ENCODE results near the gene DRAM2.

DRAM2 gene

DNA sequence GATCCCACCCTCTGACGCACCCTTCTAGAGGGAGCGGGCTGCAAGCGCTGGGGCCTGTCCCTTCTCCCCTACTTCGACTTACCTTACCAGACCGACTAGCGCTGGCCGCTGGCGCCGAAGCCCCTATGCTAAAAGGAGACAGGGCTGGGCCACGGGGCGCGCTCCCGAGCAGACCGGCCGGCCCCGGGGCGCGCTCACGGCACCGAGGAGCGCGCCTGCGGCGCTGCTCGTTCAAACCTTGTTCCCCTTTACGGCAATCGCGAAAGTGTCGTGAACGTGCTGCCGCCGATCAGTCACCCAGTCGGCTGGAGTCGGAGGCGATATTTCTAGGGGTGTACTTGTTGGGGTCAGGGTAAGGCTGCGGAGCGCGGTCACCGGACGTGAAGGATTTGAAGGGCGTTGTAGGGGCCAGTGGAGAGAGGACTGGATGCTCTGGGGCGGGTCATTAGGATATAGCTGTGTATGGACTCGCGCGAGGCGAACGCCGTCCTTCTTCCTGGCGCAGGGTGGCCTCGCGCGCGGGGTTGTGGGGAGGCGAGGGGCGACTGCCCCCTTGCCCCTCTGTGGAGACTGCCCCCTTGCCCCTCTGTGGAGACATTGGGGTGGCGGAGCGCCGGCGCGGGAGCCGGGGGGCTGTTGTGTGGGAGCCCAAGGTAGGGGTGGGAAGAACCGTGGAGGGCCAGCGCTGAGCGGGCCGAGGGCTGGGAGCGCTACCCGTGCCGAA lies at the start of gene DRAM2, which contains the start of gene CEPT1:
DRAM2 (minus strand) TSS at position 138 of the 724 bp plus-strand sequence. CDS start 8,539 bp downstream, outside the sequence.
CEPT1 (plus strand) TSS at position 268 of the 724 bp plus-strand sequence. CDS start 7,492 bp downstream, outside the sequence.
- Histone ChIP-seq H3K4me1 (ENCODE audit: control insufficient read depth, insufficient read depth, low read length) (peaks cover 17% of the 10 kb centered on the region), H3K9me3 (ENCODE audit: control insufficient read depth, insufficient read depth, low read depth, low read length) (no peaks in the 10 kb centered on the region), H3K4me3 (ENCODE audit: low read depth, low read length) (peak within 1 kb of the TSS; percentile 99), H3K27me3 (ENCODE audit: control insufficient read depth, insufficient read depth, low read length) (no peaks in the 10 kb centered on the region), H3K36me3 (ENCODE audit: control insufficient read depth, insufficient read depth, low read length) (peaks cover 22% of the 10 kb centered on the region), H3K27ac (ENCODE audit: low read depth, low read length) (peak within 1 kb of the TSS; percentile 94), H3K9ac (ENCODE audit: low read length) (peak within 1 kb of the TSS; percentile 97)

DNA sequence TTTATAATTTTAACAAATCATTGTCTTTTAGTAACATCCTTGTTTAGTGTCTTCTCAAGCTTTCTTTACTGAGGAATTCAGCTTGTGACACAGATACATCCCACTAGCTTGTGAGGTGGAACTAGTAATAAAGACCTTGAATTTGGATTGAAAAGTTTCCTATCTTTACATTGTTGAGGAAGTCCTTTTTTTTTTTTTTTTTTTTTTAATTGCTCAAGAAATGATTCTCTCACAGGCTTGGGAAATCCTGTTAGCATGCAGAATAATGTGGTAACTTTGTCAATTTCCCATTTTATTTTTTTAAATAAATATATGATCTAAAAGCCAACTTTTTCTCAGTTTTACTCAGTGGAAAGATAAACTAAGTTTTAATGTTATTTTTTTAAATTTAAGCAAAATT lies 44.8 kb upstream of the DRAM2 start:
- H3K9ac ChIP-seq (ENCODE audit: low read length), result no peak overlapping the region
- H3K9me3 ChIP-seq (ENCODE audit: control insufficient read depth, insufficient read depth, low read depth, low read length), result no peaks in the 10 kb centered on the region
- no peak overlapping the region for H3K27ac ChIP-seq (ENCODE audit: low read depth, low read length)
- H3K4me1 ChIP-seq (ENCODE audit: control insufficient read depth, insufficient read depth, low read length), result no peaks in the 10 kb centered on the region
- H3K36me3 ChIP-seq (ENCODE audit: control insufficient read depth, insufficient read depth, low read length), result peaks cover 61% of the 10 kb centered on the region
- H3K4me3 ChIP-seq (ENCODE audit: low read depth, low read length), result no peak overlapping the region
- H3K27me3 ChIP-seq (ENCODE audit: control insufficient read depth, insufficient read depth, low read length), result no peaks in the 10 kb centered on the region

DNA sequence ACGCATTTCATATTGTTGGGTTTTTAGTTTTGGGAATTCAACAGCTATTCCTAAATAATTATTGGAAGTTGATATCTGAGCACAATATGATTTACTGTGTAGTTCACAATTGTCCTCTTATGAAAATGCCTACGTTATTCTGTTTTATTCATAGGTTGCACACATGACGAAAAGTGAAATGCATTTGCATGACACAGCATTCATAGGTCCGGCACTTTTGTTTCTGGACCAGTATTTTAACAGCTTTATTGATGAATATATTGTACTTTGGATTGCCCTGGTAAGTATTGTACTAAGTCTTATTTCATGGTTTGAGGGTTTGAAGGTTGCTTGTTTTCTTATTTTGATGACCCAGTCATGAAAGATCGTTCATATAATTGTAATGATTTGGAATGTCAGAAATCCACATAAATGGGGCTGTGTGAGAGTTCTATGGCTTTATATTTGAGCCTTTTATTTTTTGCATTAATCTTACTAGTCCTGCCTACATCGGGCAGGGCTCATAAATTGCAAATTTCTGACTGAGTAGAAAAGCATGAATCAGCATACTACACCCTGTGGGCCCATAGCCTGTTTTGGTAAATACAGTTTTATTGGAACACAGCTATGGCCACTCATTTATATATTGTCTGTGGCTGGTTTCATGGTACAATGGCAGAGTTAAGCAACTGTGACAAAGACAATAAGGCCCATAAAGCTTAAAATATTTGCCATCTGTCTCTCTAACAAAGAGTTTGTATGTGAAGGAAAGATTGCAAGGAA lies 43.6 kb upstream of the DRAM2 start:
- no peaks in the 10 kb centered on the region for H3K9me3 ChIP-seq (ENCODE audit: control insufficient read depth, insufficient read depth, low read depth, low read length)
- no peak overlapping the region for H3K4me3 ChIP-seq (ENCODE audit: low read depth, low read length)
- peaks cover 57% of the 10 kb centered on the region for H3K36me3 ChIP-seq (ENCODE audit: control insufficient read depth, insufficient read depth, low read length)
- H3K27me3 ChIP-seq (ENCODE audit: control insufficient read depth, insufficient read depth, low read length), result no peaks in the 10 kb centered on the region
- H3K27ac ChIP-seq (ENCODE audit: low read depth, low read length), result no peak overlapping the region
- H3K9ac ChIP-seq (ENCODE audit: low read length), result no peak overlapping the region
- no peaks in the 10 kb centered on the region for H3K4me1 ChIP-seq (ENCODE audit: control insufficient read depth, insufficient read depth, low read length)

DNA sequence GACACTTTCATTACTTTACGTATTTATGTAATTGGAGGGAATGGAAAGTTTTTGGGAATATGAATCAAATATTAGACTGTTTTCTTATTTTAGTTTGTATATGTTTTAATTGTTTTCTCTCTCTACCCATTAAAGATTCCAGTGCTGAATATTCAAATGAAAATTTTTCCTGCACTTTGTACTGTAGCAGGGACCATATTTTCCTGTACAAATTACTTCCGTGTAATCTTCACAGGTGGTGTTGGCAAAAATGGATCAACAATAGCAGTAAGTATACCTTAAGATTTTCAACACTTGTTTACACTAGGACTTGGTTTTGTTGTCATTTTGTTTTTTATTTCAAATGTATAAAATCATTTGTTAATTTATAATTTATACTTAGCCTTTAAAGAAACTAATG lies 42.2 kb upstream of the DRAM2 start:
- no peaks in the 10 kb centered on the region for H3K4me1 ChIP-seq (ENCODE audit: control insufficient read depth, insufficient read depth, low read length)
- no peaks in the 10 kb centered on the region for H3K27me3 ChIP-seq (ENCODE audit: control insufficient read depth, insufficient read depth, low read length)
- H3K27ac ChIP-seq (ENCODE audit: low read depth, low read length), result no peak overlapping the region
- H3K4me3 ChIP-seq (ENCODE audit: low read depth, low read length), result no peak overlapping the region
- no peak overlapping the region for H3K9ac ChIP-seq (ENCODE audit: low read length)
- peaks cover 47% of the 10 kb centered on the region for H3K36me3 ChIP-seq (ENCODE audit: control insufficient read depth, insufficient read depth, low read length)
- H3K9me3 ChIP-seq (ENCODE audit: control insufficient read depth, insufficient read depth, low read depth, low read length), result no peaks in the 10 kb centered on the region

DNA sequence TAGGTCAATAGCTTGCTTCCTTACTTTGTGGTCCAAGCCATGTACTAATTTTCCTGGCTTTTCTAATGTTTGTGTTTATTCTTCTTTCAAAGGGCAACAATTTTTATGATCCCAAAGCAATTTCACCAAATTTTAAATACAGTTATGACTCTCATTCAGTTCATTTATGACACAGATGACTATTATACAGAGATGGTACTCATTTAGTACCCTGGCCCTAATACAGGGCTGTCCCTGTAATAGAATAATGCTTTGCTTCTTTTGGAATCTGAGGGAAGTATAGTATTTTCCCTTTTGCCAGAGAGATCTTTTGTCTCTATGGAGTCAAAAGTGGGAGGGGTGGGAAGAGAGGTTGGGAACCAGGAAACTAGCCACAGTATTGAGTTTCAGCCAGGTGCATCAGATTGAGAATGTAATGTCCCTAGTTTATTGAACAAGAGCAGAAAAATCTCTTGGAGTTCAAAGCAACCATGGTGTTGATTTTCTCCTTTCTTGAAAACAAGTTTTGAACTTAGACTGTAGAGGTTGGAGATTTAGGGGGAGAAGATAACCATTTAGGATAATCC lies 40.2 kb upstream of the DRAM2 start:
- Histone ChIP-seq H3K4me3 (ENCODE audit: low read depth, low read length) (no peak overlapping the region), H3K27ac (ENCODE audit: low read depth, low read length) (no peak overlapping the region), H3K9me3 (ENCODE audit: control insufficient read depth, insufficient read depth, low read depth, low read length) (no peaks in the 10 kb centered on the region), H3K36me3 (ENCODE audit: control insufficient read depth, insufficient read depth, low read length) (peaks cover 34% of the 10 kb centered on the region), H3K27me3 (ENCODE audit: control insufficient read depth, insufficient read depth, low read length) (no peaks in the 10 kb centered on the region), H3K4me1 (ENCODE audit: control insufficient read depth, insufficient read depth, low read length) (no peaks in the 10 kb centered on the region), H3K9ac (ENCODE audit: low read length) (no peak overlapping the region)

DNA sequence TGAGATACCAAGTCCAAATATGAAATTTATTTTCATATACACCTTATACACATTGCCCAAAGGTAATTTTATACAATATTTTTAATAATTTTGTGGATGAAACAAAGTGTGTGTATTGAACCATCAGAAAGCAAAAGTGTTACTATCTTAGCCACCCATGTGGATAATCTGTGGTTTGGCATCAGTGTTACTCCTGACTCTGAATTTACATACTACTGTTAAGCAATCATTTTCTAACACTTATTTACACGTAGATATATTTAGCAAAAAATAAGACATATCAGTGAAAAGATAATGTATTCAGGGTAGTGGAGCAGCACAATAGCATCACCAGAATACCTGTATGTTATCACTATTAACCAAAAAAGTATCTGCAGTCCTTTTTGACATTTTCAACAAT lies 36.8 kb upstream of the DRAM2 start:
- Histone ChIP-seq H3K36me3 (ENCODE audit: control insufficient read depth, insufficient read depth, low read length) (peaks cover 21% of the 10 kb centered on the region), H3K27me3 (ENCODE audit: control insufficient read depth, insufficient read depth, low read length) (no peaks in the 10 kb centered on the region), H3K9me3 (ENCODE audit: control insufficient read depth, insufficient read depth, low read depth, low read length) (no peaks in the 10 kb centered on the region), H3K27ac (ENCODE audit: low read depth, low read length) (no peak overlapping the region), H3K4me3 (ENCODE audit: low read depth, low read length) (no peak overlapping the region), H3K9ac (ENCODE audit: low read length) (no peak overlapping the region), H3K4me1 (ENCODE audit: control insufficient read depth, insufficient read depth, low read length) (no peaks in the 10 kb centered on the region)

DNA sequence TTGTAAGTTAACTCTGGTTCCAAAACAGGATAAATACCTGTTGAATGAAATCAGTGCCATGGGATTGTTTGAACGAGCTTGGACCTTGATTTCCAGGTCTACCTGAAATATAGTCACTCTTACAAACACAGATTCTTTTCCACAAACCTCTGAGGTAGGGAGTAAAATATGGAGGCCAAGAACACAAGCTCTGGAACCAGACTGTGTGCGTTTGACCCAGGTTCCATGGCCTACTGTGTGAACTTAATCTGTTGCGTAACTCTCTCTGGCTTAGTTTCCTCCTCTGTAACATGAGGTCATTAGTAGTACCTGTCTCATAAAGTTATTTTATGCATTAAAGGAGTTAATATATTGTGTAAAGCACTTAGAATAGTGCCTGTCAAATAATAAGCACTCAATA lies 35.5 kb upstream of the DRAM2 start:
- Histone ChIP-seq H3K4me3 (ENCODE audit: low read depth, low read length) (no peak overlapping the region), H3K9me3 (ENCODE audit: control insufficient read depth, insufficient read depth, low read depth, low read length) (no peaks in the 10 kb centered on the region), H3K4me1 (ENCODE audit: control insufficient read depth, insufficient read depth, low read length) (no peaks in the 10 kb centered on the region), H3K36me3 (ENCODE audit: control insufficient read depth, insufficient read depth, low read length) (peaks cover 20% of the 10 kb centered on the region), H3K27ac (ENCODE audit: low read depth, low read length) (no peak overlapping the region), H3K27me3 (ENCODE audit: control insufficient read depth, insufficient read depth, low read length) (no peaks in the 10 kb centered on the region), H3K9ac (ENCODE audit: low read length) (no peak overlapping the region)

DNA sequence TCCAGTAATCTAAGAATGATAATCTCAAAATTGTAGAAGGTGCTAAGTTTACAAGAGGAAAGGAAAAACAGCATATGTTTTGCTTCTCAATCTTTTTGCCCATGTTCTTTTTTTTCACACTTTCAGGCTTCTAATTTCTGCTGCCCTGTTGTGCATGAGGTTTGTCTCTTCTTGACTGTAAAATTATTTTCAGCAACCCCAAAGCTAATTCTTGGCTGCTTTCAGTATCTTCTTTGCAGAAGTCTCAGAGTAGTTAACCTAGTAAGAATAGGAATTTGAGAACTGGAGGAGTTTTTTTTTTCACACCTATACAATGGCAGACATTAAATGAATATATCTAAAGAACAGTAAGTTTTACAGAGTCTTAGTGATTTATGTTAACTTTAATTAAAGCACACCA lies 34.2 kb upstream of the DRAM2 start:
- no peaks in the 10 kb centered on the region for H3K27me3 ChIP-seq (ENCODE audit: control insufficient read depth, insufficient read depth, low read length)

DNA sequence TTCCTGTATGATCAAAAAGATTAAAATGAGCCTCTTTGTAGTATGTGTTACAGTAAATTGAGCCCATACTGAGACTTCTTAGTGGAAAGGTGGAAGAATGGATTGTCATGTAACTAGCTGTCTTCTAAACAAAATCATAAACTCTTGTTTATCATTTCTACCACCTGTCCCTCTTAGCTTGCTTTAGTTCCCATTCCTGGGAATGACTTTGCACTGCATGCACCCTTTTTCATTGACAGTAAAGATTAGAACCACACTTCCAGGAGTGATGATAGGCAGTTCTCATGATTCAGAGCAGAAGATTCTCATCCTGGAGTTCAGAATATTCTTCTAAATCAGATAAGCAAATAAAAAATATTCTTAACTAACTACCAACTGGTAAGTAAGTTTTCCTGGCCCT lies 32.6 kb upstream of the DRAM2 start:
- no peak overlapping the region for H3K27ac ChIP-seq (ENCODE audit: low read depth, low read length)
- H3K36me3 ChIP-seq (ENCODE audit: control insufficient read depth, insufficient read depth, low read length), result peaks cover 35% of the 10 kb centered on the region
- H3K4me1 ChIP-seq (ENCODE audit: control insufficient read depth, insufficient read depth, low read length), result no peaks in the 10 kb centered on the region
- H3K4me3 ChIP-seq (ENCODE audit: low read depth, low read length), result no peak overlapping the region
- no peaks in the 10 kb centered on the region for H3K27me3 ChIP-seq (ENCODE audit: control insufficient read depth, insufficient read depth, low read length)
- H3K9me3 ChIP-seq (ENCODE audit: control insufficient read depth, insufficient read depth, low read depth, low read length), result no peaks in the 10 kb centered on the region
- H3K9ac ChIP-seq (ENCODE audit: low read length), result no peak overlapping the region

More for the DNA sequence above, 34.2 kb upstream of the DRAM2 start:
- Histone ChIP-seq H3K27ac (ENCODE audit: low read depth, low read length) (no peak overlapping the region), H3K4me1 (ENCODE audit: control insufficient read depth, insufficient read depth, low read length) (no peaks in the 10 kb centered on the region), H3K9me3 (ENCODE audit: control insufficient read depth, insufficient read depth, low read depth, low read length) (no peaks in the 10 kb centered on the region), H3K36me3 (ENCODE audit: control insufficient read depth, insufficient read depth, low read length) (peaks cover 20% of the 10 kb centered on the region), H3K9ac (ENCODE audit: low read length) (no peak overlapping the region), H3K4me3 (ENCODE audit: low read depth, low read length) (no peak overlapping the region)

DNA sequence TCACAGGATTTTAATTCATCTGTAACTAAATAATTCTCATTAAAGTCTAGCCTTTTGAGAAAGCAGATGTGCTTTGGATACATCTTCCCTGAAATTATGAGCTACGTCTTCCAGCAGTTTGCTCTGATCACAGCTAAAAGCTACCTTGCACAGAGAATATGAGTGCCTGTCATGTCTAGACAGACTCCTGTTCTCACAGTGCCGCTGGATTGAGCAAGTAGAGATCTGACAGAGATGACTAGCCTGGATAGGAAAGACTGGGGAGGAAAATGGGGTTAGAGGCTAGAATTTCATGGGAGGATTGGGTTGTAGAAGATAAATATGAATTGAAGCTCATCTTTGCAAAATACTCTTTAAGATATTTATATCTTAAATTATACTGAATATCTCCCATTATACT lies 24.3 kb upstream of the DRAM2 start:
- H3K27me3 ChIP-seq (ENCODE audit: control insufficient read depth, insufficient read depth, low read length), result no peaks in the 10 kb centered on the region
- H3K9me3 ChIP-seq (ENCODE audit: control insufficient read depth, insufficient read depth, low read depth, low read length), result no peaks in the 10 kb centered on the region
- H3K9ac ChIP-seq (ENCODE audit: low read length), result no peak overlapping the region
- no peak overlapping the region for H3K27ac ChIP-seq (ENCODE audit: low read depth, low read length)
- no peak overlapping the region for H3K4me3 ChIP-seq (ENCODE audit: low read depth, low read length)
- H3K4me1 ChIP-seq (ENCODE audit: control insufficient read depth, insufficient read depth, low read length), result no peaks in the 10 kb centered on the region
- peaks cover 31% of the 10 kb centered on the region for H3K36me3 ChIP-seq (ENCODE audit: control insufficient read depth, insufficient read depth, low read length)

DNA sequence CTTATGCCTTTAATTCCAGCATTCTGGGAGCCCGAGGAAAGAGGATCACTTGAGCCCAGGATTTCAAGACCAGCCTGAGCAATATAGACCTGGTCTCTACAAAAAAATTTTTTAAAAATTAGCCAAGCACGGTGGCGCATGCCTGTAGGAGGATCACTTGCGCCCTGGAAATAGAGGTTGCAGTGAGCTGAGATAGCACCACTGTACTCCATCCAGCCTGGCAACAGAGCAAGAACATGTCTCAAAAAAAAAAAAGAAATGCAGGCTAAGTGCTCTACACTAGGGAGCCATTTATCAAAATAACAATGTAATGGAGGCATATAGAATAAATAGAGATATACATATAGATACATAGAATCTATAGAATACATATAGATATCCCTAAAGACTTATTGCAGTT lies 23.5 kb upstream of the DRAM2 start:
- Histone ChIP-seq H3K4me3 (ENCODE audit: low read depth, low read length) (no peak overlapping the region), H3K9ac (ENCODE audit: low read length) (no peak overlapping the region), H3K27me3 (ENCODE audit: control insufficient read depth, insufficient read depth, low read length) (no peaks in the 10 kb centered on the region), H3K27ac (ENCODE audit: low read depth, low read length) (no peak overlapping the region), H3K36me3 (ENCODE audit: control insufficient read depth, insufficient read depth, low read length) (peaks cover 26% of the 10 kb centered on the region), H3K4me1 (ENCODE audit: control insufficient read depth, insufficient read depth, low read length) (no peaks in the 10 kb centered on the region), H3K9me3 (ENCODE audit: control insufficient read depth, insufficient read depth, low read depth, low read length) (no peaks in the 10 kb centered on the region)

Measured in HUES6 (cell line).